Adrenal gland (tissue), 12 donors: ENCODE data around the gene RDX. TPM values are rescaled to one million over a fixed set of nuclear protein-coding genes. Genes with fewer than 3 reads are reported as not detected.
"Not testable (repeated sequence)": the region's sequence is repeated elsewhere in the genome, so short reads cannot be mapped to it uniquely, and the experiment has no call there.

Source experiments
- DNase-seq, 7 donors: peaks; one replicate each; pipeline ENCODE4 v3.0.0-alpha.2; 2019 to 2020
- H3K27ac ChIP-seq, 5 donors: fragments of 200-600 bp; sonication (generic) in 4 of 5; 1 replicate in 3 of 5; 2 replicates in 2 of 5; pipeline versions ENCODE4 v1.5.1 to v1.8.0; 2016 to 2020; ENCODE audit warnings: mild to moderate bottlenecking in 1 of 5
- H3K27me3 ChIP-seq: fragments of 200-600 bp; 2 replicates; pipeline ENCODE4 v1.8.0; 2021
- H3K36me3 ChIP-seq, 2 donors: fragments of 200-600 bp; replicated peaks in 1 of 2; 1 replicate in 1 of 2; 2 replicates in 1 of 2; pipeline versions ENCODE4 v1.5.1 to v1.8.0; 2018 to 2022
- H3K4me1 ChIP-seq, 2 donors: fragments of 200-600 bp; replicated peaks in 1 of 2; 1 replicate in 1 of 2; 2 replicates in 1 of 2; pipeline versions ENCODE4 v1.5.1 to v1.8.0; 2018 to 2021
- H3K4me3 ChIP-seq, 4 donors: fragments of 200-600 bp; sonication (generic) in 3 of 4; one replicate each; pipeline ENCODE4 v1.5.1; 2016 to 2018
- H3K9me3 ChIP-seq, 3 donors: fragments of 200-600 bp; sonication (generic) in 1 of 3; replicated peaks in 1 of 3; 1 replicate in 2 of 3; 2 replicates in 1 of 3; pipeline versions ENCODE4 v1.5.1 to v1.8.0; 2016 to 2021
- CTCF ChIP-seq, 6 experiments: fragments of 450-650 bp in 4 of 6; fragments of 200-600 bp in 2 of 6; sonication (generic) in 1 of 6; IDR thresholded peaks; 1 replicate in 5 of 6; 2 replicates in 1 of 6; pipeline versions ENCODE4 v1.5.1 to v1.8.0; 2016 to 2021; ENCODE audit warnings: antibody characterized with exemption in 6 of 6, mild to moderate bottlenecking in 2 of 6, moderate library complexity in 1 of 6
- POLR2A ChIP-seq, 2 donors: fragments of 450-650 bp; IDR thresholded peaks; one replicate each; pipeline ENCODE4 v1.6.1; 2017; ENCODE audit warnings: antibody characterized with exemption in 2 of 2, mild to moderate bottlenecking in 2 of 2, moderate library complexity in 1 of 2
- WGBS, 4 donors: extraction: QIAGEN DNeasy Blood & Tissue Kit in 2 of 4; methylation state at CpG; one replicate each; pipeline versions ENCODE4 v1.1.5 to v1.1.7; 2013 to 2017; 5-methylcytosine and 5-hydroxymethylcytosine counted together
- intact Hi-C, 2 donors: fragments of 100-400 bp; cut with DNase I; formaldehyde crosslinking; loops; one replicate each; pipeline versions ENCODE4 v1.14.1 to v1.15.0; 2022 to 2023
- polyA plus RNA-seq, 3 donors: library from polyadenylated mRNA; stranded (reverse); fragments of 200-250 nt in 2 of 3; fragments of 350-450 nt in 1 of 3; fragmentation: Illumina TruSeq in 1 of 3; extraction: RNeasy Lipid Tissue Mini Kit (QIAGEN cat#74804) in 1 of 3; gene quantifications; one replicate each; pipeline ENCODE4 v1.2.3, GENCODE V29; 2013 to 2014
- total RNA-seq, 9 donors: library from RNA; depleted of rRNA in 4 of 9; stranded (reverse); fragments of >200 nt in 4 of 9; fragments of 120-200 nt in 1 of 9; fragmentation: NEBNext Ultra II Directional in 1 of 9; extraction: Animal tissue kit (Norgen Biotek cat#: 25700) in 1 of 9; gene quantifications; one replicate each; pipeline versions ENCODE4 v1.1.0 to v1.2.4, GENCODE V29; 2013 to 2023
- donor health status: healthy with polysubstance abuse.
- donor health status: Bipolar disorder and iron deficiency.
- donor health status: DM: yes; HTN: yes; CAD: no.
- donor health status: DM: no; HTN: no; CAD: no.
- donor health status: DM: no; HTN: no; CAD: no.
- donor health status: DM: yes; HTN: yes; CAD: no.

Gene RDX
- total and polyA plus RNA-seq, 12 donors: 82.4 to 1,153 (median 588) TPM

GRCh38 chr11:110314366-110315095 lies 18.1 kb upstream of the RDX start:
- TF ChIP-seq POLR2A (IDR thresholded peaks at IDR 0.05): no peak
- peak in 1 of 6 experiments; percentile 14 for TF ChIP-seq CTCF (IDR thresholded peaks at IDR 0.05)
- DNase-seq: no peak
- WGBS, 4 donors: 86 to 93% (median 92%) methylated on average over 9 of the region's 9 CpGs
- intact Hi-C loops: no loop called here
- Histone ChIP-seq H3K4me1 (peaks cover 22 to 57% of the 10 kb centered on the region in 2 donors), H3K27ac (peak overlapping the region in 3 of 5 donors; percentile 7 to 36 (median 26)), H3K4me3 (no peak overlapping the region), H3K9me3 (no peaks in the 10 kb centered on the region), H3K36me3 (no peaks in the 10 kb centered on the region), H3K27me3 (no peaks in the 10 kb centered on the region)

DNA sequence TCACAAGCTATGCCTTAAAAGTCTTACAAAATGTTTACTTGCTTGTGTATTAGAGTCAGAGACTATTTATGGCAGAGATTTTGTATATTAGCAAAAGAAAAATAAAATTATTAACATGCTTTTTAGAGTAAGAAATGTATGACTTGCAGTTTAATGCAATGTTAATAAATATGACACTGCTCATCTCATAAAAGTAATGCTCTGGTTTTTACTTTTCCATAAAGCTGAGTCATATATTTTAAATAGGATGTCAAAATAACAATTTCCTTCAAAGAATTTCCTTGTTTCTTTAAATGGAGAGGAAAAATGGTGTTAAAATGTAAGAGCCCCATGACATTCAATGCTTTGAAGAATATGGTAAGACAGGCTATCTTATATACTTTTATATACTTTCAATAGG lies 16.3 kb upstream of the RDX start:
- no peak for DNase-seq
- Histone ChIP-seq H3K27ac (peak overlapping the region in 4 of 5 donors; percentile 75 to 87 (median 84)), H3K4me1 (peaks cover 22 to 38% of the 10 kb centered on the region in 2 donors), H3K36me3 (no peaks in the 10 kb centered on the region), H3K9me3 (no peaks in the 10 kb centered on the region), H3K27me3 (no peaks in the 10 kb centered on the region), H3K4me3 (no peak overlapping the region)
- intact Hi-C loops: no loop called here
- no peak for TF ChIP-seq CTCF (IDR thresholded peaks at IDR 0.05)
- TF ChIP-seq POLR2A (IDR thresholded peaks at IDR 0.05): no peak

GRCh38 chr11:110311783-110312579 lies 15.6 kb upstream of the RDX start:
- peak in 6 of 7 donors; percentile 46 to 73 (median 62) for DNase-seq
- Histone ChIP-seq H3K9me3 (no peaks in the 10 kb centered on the region), H3K27me3 (no peaks in the 10 kb centered on the region), H3K36me3 (no peaks in the 10 kb centered on the region), H3K4me3 (no peak overlapping the region), H3K4me1 (peaks cover 22 to 32% of the 10 kb centered on the region in 2 donors), H3K27ac (peak overlapping the region in 4 of 5 donors; percentile 75 to 87 (median 84))
- intact Hi-C loops: no loop called here
- 31 to 42% (median 36%) methylated on average over 3 of the region's 3 CpGs for WGBS, 4 donors
- TF ChIP-seq CTCF (IDR thresholded peaks at IDR 0.05) (no peak), POLR2A (IDR thresholded peaks at IDR 0.05) (no peak)

DNA sequence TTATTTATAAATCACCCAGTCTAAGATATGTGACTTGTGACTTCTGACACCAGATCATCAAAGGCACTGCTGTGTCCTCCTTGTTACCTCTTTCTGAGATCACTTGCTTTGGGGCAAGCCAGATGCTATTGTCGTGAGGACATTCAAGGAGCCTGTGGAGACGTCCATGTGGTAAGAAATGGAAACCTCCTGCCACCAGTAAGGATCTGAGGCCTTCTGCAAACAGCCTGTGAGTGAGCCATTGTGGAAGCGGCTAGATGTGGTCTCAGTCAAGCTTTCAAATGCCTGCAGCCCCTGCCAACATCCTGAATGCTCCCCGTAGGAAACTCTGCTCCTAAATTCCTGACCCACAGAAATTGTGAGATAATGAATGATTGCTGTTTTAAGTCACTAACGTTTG lies 11.7 kb upstream of the RDX start:
- intact Hi-C loops: loop anchor here in 1 of 2 donors (10.0 kb wide), 1 partner anchor 57 kb away; no protein-coding TSS in a partner anchor
- Histone ChIP-seq H3K36me3 (no peaks in the 10 kb centered on the region), H3K4me1 (peaks cover 37 to 48% of the 10 kb centered on the region in 2 donors), H3K4me3 (no peak overlapping the region), H3K9me3 (no peaks in the 10 kb centered on the region), H3K27me3 (no peaks in the 10 kb centered on the region), H3K27ac (peak overlapping the region in 1 of 5 donors; percentile 20)
- TF ChIP-seq POLR2A (IDR thresholded peaks at IDR 0.05) (no peak), CTCF (IDR thresholded peaks at IDR 0.05) (no peak)
- 69 to 80% (median 75%) methylated on average over 4 to 5 of the region's 5 CpGs for whole genome bisulfite sequencing, 4 donors
- no peak for DNase-seq

- H3K4me1 ChIP-seq: peaks cover 22 to 32% of the 10 kb centered on the region in 2 donors
- H3K27ac ChIP-seq: peak overlapping the region in 4 of 5 donors; percentile 6 to 67 (median 40)
- H3K9me3 ChIP-seq, H3K27me3 ChIP-seq, H3K36me3 ChIP-seq, H3K4me3 ChIP-seq: not testable (repeated sequence)
- peak in 1 of 7 donors; percentile 25 for DNase-seq
- 50 to 71% (median 59%) methylated on average over 4 of the region's 4 CpGs for WGBS, 4 donors
- intact Hi-C loops: loop anchor here in 1 of 2 donors (10.0 kb wide), 1 partner anchor 59 kb away; no protein-coding TSS in a partner anchor
These were observed 9.6 kb upstream of the RDX start for GRCh38 chr11:110306019-110306388.
